K562 (cell line): ENCODE measurements around the gene TRIO. TPM values are rescaled to one million over a fixed set of nuclear protein-coding genes. Genes with fewer than 3 reads are reported as not detected.

Source experiments
- ATAC-seq: fragments of 200-7000 bp; cut with Tn5 transposase; 3 replicates; pipeline ENCODE4 v1.9.1; 2020; ENCODE audit warnings: moderate library complexity
- BruUV-seq: library from RNA; stranded (reverse); fragments of 400-500 nt; replicated peaks from 2 replicates; lab custom pipeline; 2021; lab: Mats Ljungman, UMichigan
- CTCF ChIA-PET: fragments of 300-600 bp; formaldehyde crosslinking; extraction: SDS; loops from one replicate; lab custom pipeline; 2021; ENCODE audit warnings: low intra/inter-chr PET ratio; lab: Yijun Ruan, JAX
- POLR2A ChIA-PET: fragments of 300-600, 350-650 bp; sonication (Branson Sonifier 250); formaldehyde crosslinking; extraction: SDS; loops from one replicate; lab custom pipeline; 2021; ENCODE audit warnings: antibody characterized with exemption, inconsistent platforms; lab: Yijun Ruan, JAX
- DNase-seq, 4 experiments: peaks; one replicate each; pipeline versions ENCODE4 v3.0.0 to v3.0.0-alpha.2; 2011 to 2018; ENCODE audit warnings: low spot score in 3 of 4, mixed read lengths in 3 of 4; ENCODE audit errors: extremely low read depth in 1 of 4
- FAIRE-seq: peaks from 2 replicates; lab custom pipeline; 2011; peaks lifted over from hg19 to GRCh38; lab: Jason Lieb, UNC
- H2AFZ ChIP-seq: 2 replicates; pipeline ENCODE4 v1.6.0; 2011; ENCODE audit warnings: low read depth, low read length, control low read depth, inconsistent platforms
- H3K27ac ChIP-seq: fragments of 200-600 bp; 3 replicates; pipeline ENCODE4 v1.8.0; 2011; ENCODE audit warnings: low read depth, mild to moderate bottlenecking, control low read depth, inconsistent platforms, low read length, moderate library complexity, mixed read lengths; ENCODE audit errors: extremely low read depth
- H3K27me3 ChIP-seq, 2 experiments: fragments of 300-600 bp in 1 of 2; 2 replicates in 1 of 2; 3 replicates in 1 of 2; pipeline versions ENCODE4 v1.6.0 to v1.8.0; 2011; ENCODE audit warnings: inconsistent platforms in 2 of 2, low read length in 2 of 2, mild to moderate bottlenecking in 1 of 2, mixed read lengths in 1 of 2, moderate library complexity in 1 of 2; ENCODE audit not compliant: control insufficient read depth in 2 of 2, insufficient read depth in 2 of 2
- H3K36me3 ChIP-seq: fragments of 300-600 bp; 3 replicates; pipeline ENCODE4 v1.8.0; 2011; ENCODE audit warnings: mild to moderate bottlenecking, low read length, inconsistent platforms; ENCODE audit not compliant: control insufficient read depth, insufficient read depth
- H3K4me1 ChIP-seq, 2 experiments: fragments of 200-600 bp in 1 of 2; replicated peaks in 1 of 2; 2 replicates in 1 of 2; 3 replicates in 1 of 2; pipeline versions ENCODE4 v1.5.1 to v1.8.0; 2011; ENCODE audit warnings: inconsistent platforms in 2 of 2, low read length in 2 of 2, mild to moderate bottlenecking in 1 of 2, mixed read lengths in 1 of 2, moderate library complexity in 1 of 2; ENCODE audit not compliant: control insufficient read depth in 2 of 2, insufficient read depth in 2 of 2
- H3K4me2 ChIP-seq: 2 replicates; pipeline ENCODE4 v1.6.1; 2011; ENCODE audit warnings: low read length, control low read depth, inconsistent platforms, mixed read lengths; ENCODE audit not compliant: insufficient read depth
- H3K4me3 ChIP-seq: fragments of 200-600 bp; sonication (generic), shearing (Covaris generic); 2 replicates; pipeline ENCODE4 v1.5.1; 2016; ENCODE audit warnings: control low read depth, inconsistent platforms
- H3K79me2 ChIP-seq: fragments of 200-600 bp; 3 replicates; pipeline ENCODE4 v1.8.0; 2011; ENCODE audit warnings: low read length, inconsistent platforms; ENCODE audit not compliant: control insufficient read depth, insufficient read depth
- H3K9ac ChIP-seq, 2 experiments: 2 replicates each; pipeline versions ENCODE4 v1.6.0 to v1.6.1; 2011; ENCODE audit warnings: low read depth in 2 of 2, low read length in 2 of 2, control low read depth in 1 of 2, inconsistent platforms in 1 of 2, mild to moderate bottlenecking in 1 of 2, mixed read lengths in 1 of 2; ENCODE audit not compliant: insufficient read depth in 1 of 2
- H3K9me1 ChIP-seq: one replicate; pipeline ENCODE4 v1.6.0; 2011; ENCODE audit warnings: inconsistent platforms, mild to moderate bottlenecking, low read length, moderate library complexity; ENCODE audit not compliant: control insufficient read depth, insufficient read depth
- H3K9me3 ChIP-seq: replicated peaks from 2 replicates; pipeline ENCODE4 v1.5.1; 2011; ENCODE audit warnings: low read depth, low read length, inconsistent platforms; ENCODE audit not compliant: control insufficient read depth, insufficient read depth
- H4K20me1 ChIP-seq: replicated peaks from 2 replicates; pipeline ENCODE4 v1.6.1; 2011; ENCODE audit warnings: low read length, inconsistent platforms, mixed read lengths; ENCODE audit not compliant: control insufficient read depth, insufficient read depth
- ATF2 ChIP-seq: sonication (generic); formaldehyde crosslinking; IDR thresholded peaks from 2 replicates; pipeline ENCODE4 v1.8.1; 2022; ENCODE audit warnings: missing genetic modification reagents
- BDP1 ChIP-seq: IDR thresholded peaks from 3 replicates; pipeline ENCODE4 v1.6.1; 2011; ENCODE audit not compliant: insufficient read length, insufficient read depth
- ESRRA ChIP-seq: fragments of 450-650 bp; IDR thresholded peaks from 2 replicates; pipeline ENCODE4 v1.6.1; 2014; ENCODE audit warnings: low read depth, mild to moderate bottlenecking, moderate library complexity, borderline replicate concordance
- HNRNPH1 ChIP-seq: fragments of 200-400 bp; formaldehyde crosslinking; optimal IDR thresholded peaks from 2 replicates; pipeline ENCODE3; 2017; ENCODE audit warnings: low read depth, mild to moderate bottlenecking, low read length, moderate library complexity
- HOXB6 ChIP-seq: fragments of 250-450 bp; sonication (Bioruptor Pico); IDR thresholded peaks from 2 replicates; pipeline ENCODE4 v1.5.1; 2022; ENCODE audit warnings: mild to moderate bottlenecking, borderline replicate concordance
- KAT8 ChIP-seq: fragments of 450-650 bp; IDR thresholded peaks from 2 replicates; pipeline ENCODE4 v1.6.1; 2016; ENCODE audit warnings: low read depth, mild to moderate bottlenecking
- SAFB ChIP-seq: fragments of 200-400 bp; formaldehyde crosslinking; IDR thresholded peaks from 2 replicates; pipeline ENCODE4 v1.6.1; 2017; ENCODE audit warnings: low read depth, low read length, borderline replicate concordance
- TEAD4 ChIP-seq, 2 experiments: sonication (generic) in 1 of 2; formaldehyde crosslinking in 1 of 2; IDR thresholded peaks; 2 replicates each; pipeline versions ENCODE4 v1.6.1 to v1.8.0; 2012 to 2022; ENCODE audit warnings: borderline replicate concordance in 1 of 2, inconsistent platforms in 1 of 2, low read length in 1 of 2, mild to moderate bottlenecking in 1 of 2, missing genetic modification reagents in 1 of 2
- ZNF197 ChIP-seq: fragments of 200-800 bp; sonication (Bioruptor generic); IDR thresholded peaks from 2 replicates; pipeline ENCODE4 v1.6.1; 2016; ENCODE audit warnings: low read depth, missing genetic modification characterization, missing compliant biosample characterization
- ZNF316 ChIP-seq: fragments of 450-650 bp; IDR thresholded peaks from 2 replicates; pipeline ENCODE4 v1.6.1; 2016
- WGBS: fragments of 100-300 bp; shearing (Covaris generic); methylation state at CpG from one replicate; pipeline ENCODE4 v1.1.6; 2016; ENCODE audit warnings: low coverage, mixed read lengths; ENCODE audit not compliant: insufficient coverage; ENCODE audit errors: missing lambda C conversion rate; 5-methylcytosine and 5-hydroxymethylcytosine counted together
- in situ Hi-C: fragments of 300-500 bp; cut with MboI; formaldehyde crosslinking; loops from 4 replicates; pipeline ENCODE4 v1.15.0; 2018; ENCODE audit warnings: inconsistent platforms, mixed read lengths
- intact Hi-C: fragments of 100-400 bp; cut with micrococcal nuclease; formaldehyde crosslinking; loops from 2 replicates; pipeline ENCODE4 v1.14.2; 2022
- polyA plus RNA-seq, 8 experiments: library from polyadenylated mRNA; depleted of rRNA in 4 of 8; stranded (reverse) in 5 of 8; unstranded in 3 of 8; fragments of >200 nt; fragmentation: Nextera tagmentation in 2 of 8; fragmentation: Illumina TruSeq in 1 of 8; extraction: Ambion mirVana in 2 of 8; extraction: Trizol in 1 of 8; gene quantifications; 2 replicates each; pipeline versions ENCODE4 v1.2.1 to v1.2.3, GENCODE V29; 2011 to 2014; ENCODE audit warnings: inconsistent platforms in 1 of 8, missing spikeins in 1 of 8
- total RNA-seq, 7 experiments: library from RNA; depleted of rRNA in 6 of 7; stranded (reverse); fragments of >200 nt in 6 of 7; fragmentation: Illumina TruSeq in 2 of 7; extraction: Trizol in 2 of 7; gene quantifications; 2 replicates each; pipeline versions ENCODE4 v1.2.1 to v1.2.3, GENCODE V29; 2011 to 2021; ENCODE audit warnings: low replicate concordance in 1 of 7
- TF ChIP-seq, protein P1 (sequence below): fragments of 250-450 bp; sonication (Bioruptor Pico); IDR thresholded peaks from 2 replicates; pipeline ENCODE4 v1.6.1; 2021; ENCODE audit warnings: mild to moderate bottlenecking
- TF ChIP-seq, protein P2 (sequence below): fragments of 450-650 bp; formaldehyde crosslinking; IDR thresholded peaks from 2 replicates; pipeline ENCODE4 v1.4.0; 2020; ENCODE audit warnings: mild to moderate bottlenecking, mixed read lengths
- TF ChIP-seq, protein P3 (sequence below): fragments of 450-650 bp; conservative IDR thresholded peaks from 2 replicates; pipeline ENCODE4 v1.6.1; 2016; ENCODE audit warnings: missing genetic modification characterization, low read depth, mild to moderate bottlenecking, missing compliant biosample characterization, moderate library complexity
- TF ChIP-seq, protein P4 (sequence below): sonication (generic); formaldehyde crosslinking; IDR thresholded peaks from 2 replicates; pipeline ENCODE4 v1.8.0; 2022; ENCODE audit warnings: missing genetic modification reagents, mild to moderate bottlenecking, moderate library complexity, borderline replicate concordance

Gene TRIO
- total and polyA plus RNA-seq, 9 of the 15 experiments (the other 6 are each of a cell fraction or from before 2014, with no cell fraction given), result 0.24 to 5.0 (median 1.1) TPM

GRCh38 chr5:14322437-14323187 is 179.5 kb downstream of the TRIO start (continued):
- TF ChIP-seq, protein P1, sequence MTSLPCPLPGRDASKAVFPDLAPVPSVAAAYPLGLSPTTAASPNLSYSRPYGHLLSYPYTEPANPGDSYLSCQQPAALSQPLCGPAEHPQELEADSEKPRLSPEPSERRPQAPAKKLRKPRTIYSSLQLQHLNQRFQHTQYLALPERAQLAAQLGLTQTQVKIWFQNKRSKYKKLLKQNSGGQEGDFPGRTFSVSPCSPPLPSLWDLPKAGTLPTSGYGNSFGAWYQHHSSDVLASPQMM, result no peak

DNA sequence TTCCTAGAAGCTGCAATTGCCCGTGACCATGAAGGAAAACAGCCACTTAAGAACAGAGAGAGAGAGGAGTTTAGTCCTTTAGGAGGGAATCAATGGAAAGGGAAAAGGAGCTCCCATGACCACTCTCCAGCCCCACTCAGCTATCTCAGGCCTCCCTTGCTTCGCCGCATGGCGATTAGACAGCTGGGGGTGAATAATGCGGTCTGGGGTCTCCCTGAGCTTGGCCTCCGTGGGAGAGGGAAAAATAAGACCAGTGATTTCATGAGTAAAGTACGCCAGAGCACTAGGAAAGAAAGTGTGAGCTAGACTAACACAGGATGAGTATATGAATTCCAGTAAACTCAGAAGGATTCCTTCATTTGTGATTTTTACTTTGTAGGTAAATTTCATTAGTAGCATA is 180.3 kb downstream of the TRIO start:
- ChIA-PET CTCF (no interaction called here), POLR2A (interaction anchor here (0.6 kb wide), 2 partner anchors 28 to 147 kb away, joined by 3 to 4 read pairs; no protein-coding TSS in a partner anchor)
- Histone ChIP-seq H3K4me3 (no peak overlapping the region), H2AFZ (no peak overlapping the region), H3K4me2 (no peak overlapping the region), H3K79me2 (no peaks in the 10 kb centered on the region), H3K9ac (no peak overlapping the region), H3K27me3 (peaks cover 0 to under 1% of the 10 kb centered on the region in 2 experiments; a peak in 1 of 5 replicates), H4K20me1 (0 out of 2 replicates have a peak, but pooled peaks cover 6% of the 10 kb centered on the region), H3K27ac (no peak overlapping the region), H3K9me1 (no peaks in the 10 kb centered on the region), H3K4me1 (peaks cover 0 to 10% of the 10 kb centered on the region in 2 experiments; a peak in 3 of 5 replicates), H3K36me3 (no peaks in the 10 kb centered on the region), H3K9me3 (no peaks in the 10 kb centered on the region)
- DNase-seq (no peak), FAIRE-seq (no peak), ATAC-seq (no peak)
- WGBS, result 18% methylated on average over 7 of the region's 7 CpGs
- in situ Hi-C loops, result no loop called here
- BruUV-seq, result no TSS peak
- intact Hi-C loops, result no loop called here
- TF ChIP-seq HOXB6 (CRISPR knock-in tag), result no peak
- TF ChIP-seq, protein P2, sequence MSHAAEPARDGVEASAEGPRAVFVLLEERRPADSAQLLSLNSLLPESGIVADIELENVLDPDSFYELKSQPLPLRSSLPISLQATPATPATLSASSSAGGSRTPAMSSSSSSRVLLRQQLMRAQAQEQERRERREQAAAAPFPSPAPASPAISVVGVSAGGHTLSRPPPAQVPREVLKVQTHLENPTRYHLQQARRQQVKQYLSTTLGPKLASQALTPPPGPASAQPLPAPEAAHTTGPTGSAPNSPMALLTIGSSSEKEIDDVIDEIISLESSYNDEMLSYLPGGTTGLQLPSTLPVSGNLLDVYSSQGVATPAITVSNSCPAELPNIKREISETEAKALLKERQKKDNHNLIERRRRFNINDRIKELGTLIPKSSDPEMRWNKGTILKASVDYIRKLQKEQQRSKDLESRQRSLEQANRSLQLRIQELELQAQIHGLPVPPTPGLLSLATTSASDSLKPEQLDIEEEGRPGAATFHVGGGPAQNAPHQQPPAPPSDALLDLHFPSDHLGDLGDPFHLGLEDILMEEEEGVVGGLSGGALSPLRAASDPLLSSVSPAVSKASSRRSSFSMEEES (CRISPR knock-in tag), result no peak
- TF ChIP-seq SAFB, result no peak
- TF ChIP-seq ZNF316, result no peak
- TF ChIP-seq BDP1, result no peak
- no peak for TF ChIP-seq TEAD4 (IDR thresholded peaks at IDR 0.05; ENCODE audit: low read length)
- no peak for TF ChIP-seq TEAD4 (CRISPR knock-in tag; IDR thresholded peaks at IDR 0.05; ENCODE audit: borderline replicate concordance)
- TF ChIP-seq HNRNPH1, result no peak
- TF ChIP-seq ESRRA, result no peak
- TF ChIP-seq KAT8, result no peak
- TF ChIP-seq, protein P3, sequence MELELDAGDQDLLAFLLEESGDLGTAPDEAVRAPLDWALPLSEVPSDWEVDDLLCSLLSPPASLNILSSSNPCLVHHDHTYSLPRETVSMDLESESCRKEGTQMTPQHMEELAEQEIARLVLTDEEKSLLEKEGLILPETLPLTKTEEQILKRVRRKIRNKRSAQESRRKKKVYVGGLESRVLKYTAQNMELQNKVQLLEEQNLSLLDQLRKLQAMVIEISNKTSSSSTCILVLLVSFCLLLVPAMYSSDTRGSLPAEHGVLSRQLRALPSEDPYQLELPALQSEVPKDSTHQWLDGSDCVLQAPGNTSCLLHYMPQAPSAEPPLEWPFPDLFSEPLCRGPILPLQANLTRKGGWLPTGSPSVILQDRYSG (tag), result no peak
- TF ChIP-seq ATF2, result no peak
- TF ChIP-seq, protein P4, sequence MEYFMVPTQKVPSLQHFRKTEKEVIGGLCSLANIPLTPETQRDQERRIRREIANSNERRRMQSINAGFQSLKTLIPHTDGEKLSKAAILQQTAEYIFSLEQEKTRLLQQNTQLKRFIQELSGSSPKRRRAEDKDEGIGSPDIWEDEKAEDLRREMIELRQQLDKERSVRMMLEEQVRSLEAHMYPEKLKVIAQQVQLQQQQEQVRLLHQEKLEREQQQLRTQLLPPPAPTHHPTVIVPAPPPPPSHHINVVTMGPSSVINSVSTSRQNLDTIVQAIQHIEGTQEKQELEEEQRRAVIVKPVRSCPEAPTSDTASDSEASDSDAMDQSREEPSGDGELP (CRISPR knock-in tag), result no peak
- TF ChIP-seq ZNF197, result no peak
